Germinal center (tissue), 1 donor: ENCODE data around the gene WNT4.

Source experiments
- DNase-seq: peaks from one replicate; pipeline ENCODE4 v3.0.0; 2012; ENCODE audit warnings: mixed read lengths, low spot score

The WNT4 gene

DNA sequence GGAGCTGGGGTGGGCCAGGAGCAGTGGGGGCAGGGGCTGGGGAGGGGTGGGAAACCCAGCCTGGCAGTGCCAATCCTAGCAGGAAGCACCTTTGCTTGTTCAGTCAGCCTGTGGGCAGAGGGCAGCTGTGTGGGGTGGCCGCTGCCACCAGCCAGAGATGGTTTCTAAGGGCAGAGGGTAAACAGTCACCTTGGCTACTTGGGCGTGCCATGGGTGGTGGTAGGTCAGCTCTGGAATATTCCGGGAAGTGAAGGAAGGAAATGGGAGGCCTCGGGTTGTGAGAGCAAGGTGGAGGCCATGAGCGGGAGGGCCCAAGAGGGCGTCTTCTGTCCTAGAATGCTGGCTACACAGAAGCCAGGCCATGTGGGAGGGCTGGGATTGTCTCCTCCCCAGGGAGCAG is 20.7 kb upstream of the WNT4 start:
- no peak for DNase-seq

DNA sequence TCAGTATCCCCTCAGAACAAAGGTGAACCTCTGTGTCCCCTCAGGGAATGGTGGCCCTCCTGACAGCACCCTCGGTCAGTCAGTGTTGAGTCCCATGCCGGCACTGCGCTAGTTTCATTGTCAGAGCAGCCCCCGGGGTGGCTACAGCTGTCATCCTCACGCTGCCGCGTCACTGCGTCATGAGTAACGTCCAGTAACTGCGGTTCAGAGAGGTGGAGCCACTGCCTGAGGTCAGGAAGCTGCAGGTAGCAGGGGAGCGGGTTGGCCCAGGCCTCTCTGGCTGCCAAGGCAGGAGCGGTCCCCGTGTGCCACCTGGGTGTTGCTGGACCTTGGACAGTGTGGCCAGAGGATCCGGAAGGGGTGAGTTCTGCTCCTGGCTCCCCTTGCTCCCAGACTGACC is 20.2 kb upstream of the WNT4 start:
- no peak for DNase-seq

- DNase-seq: no peak
Measured at GRCh38 chr1:22159891-22160290, 17.0 kb upstream of the WNT4 start.

- DNase-seq: no peak
Measured at GRCh38 chr1:22158654-22159053, 15.8 kb upstream of the WNT4 start.

- DNase-seq: no peak
Measured at GRCh38 chr1:22157359-22157966, 14.6 kb upstream of the WNT4 start.

DNA sequence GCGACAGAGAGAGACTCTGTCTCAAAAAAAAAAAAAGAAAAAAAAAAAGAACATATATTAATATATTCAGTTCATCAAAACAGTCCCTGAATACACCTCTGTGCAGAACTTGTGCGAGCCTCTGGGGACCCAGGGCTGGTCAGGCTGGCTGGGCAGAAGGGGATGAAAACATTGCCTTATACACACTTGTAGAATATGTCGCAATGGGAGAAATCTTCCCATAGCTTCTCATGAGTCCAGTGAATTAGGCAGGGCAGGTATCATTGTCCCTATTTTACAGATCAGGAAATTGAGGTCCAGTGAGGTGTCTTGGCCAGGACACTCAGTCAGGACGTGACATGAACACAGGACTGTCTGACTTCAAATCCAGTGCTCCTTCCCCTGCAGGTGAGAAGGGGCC is 12.6 kb upstream of the WNT4 start:
- no peak for DNase-seq

DNA sequence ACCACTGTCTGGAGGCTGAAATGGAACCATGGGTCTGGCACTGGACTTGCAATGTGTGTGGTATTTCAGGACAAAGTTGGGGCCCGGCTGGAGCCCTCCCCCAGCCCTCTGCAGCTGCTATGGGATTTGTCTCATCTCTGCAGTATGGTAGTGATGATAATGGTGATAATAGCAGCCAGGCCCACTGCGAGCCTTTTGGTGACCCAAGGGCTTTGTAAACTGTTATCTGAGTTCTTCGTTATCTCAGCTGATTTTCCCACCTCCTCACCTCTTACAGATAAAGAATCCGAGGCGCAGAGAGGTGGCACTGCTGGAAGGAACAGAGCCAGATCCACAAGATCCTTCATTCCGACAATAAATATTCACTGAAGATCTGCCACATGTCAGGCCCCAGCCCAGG is 11.7 kb upstream of the WNT4 start:
- DNase-seq: no peak

GRCh38 chr1:22153660-22154437 is 11.0 kb upstream of the WNT4 start:
- DNase-seq: no peak

DNA sequence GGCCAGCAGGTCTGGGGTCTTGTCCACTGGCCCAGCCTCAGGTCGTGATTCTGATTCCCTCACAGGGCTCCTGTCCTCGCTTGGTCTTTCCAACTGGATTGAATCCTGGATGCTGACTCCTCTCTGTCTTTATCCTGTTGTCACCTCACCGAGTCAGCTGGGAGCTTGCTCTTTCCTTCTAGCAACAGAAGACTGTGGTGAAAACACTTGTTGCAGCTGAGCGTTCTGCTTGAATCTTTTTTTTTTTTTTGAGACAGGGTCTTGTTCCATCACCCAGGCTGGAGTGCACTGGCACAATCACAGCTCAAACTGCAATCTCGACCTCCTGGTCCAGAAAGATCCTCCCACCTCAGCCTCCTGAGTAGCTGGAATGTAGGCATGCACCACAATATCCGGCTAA is 8.0 kb upstream of the WNT4 start:
- no peak for DNase-seq

DNA sequence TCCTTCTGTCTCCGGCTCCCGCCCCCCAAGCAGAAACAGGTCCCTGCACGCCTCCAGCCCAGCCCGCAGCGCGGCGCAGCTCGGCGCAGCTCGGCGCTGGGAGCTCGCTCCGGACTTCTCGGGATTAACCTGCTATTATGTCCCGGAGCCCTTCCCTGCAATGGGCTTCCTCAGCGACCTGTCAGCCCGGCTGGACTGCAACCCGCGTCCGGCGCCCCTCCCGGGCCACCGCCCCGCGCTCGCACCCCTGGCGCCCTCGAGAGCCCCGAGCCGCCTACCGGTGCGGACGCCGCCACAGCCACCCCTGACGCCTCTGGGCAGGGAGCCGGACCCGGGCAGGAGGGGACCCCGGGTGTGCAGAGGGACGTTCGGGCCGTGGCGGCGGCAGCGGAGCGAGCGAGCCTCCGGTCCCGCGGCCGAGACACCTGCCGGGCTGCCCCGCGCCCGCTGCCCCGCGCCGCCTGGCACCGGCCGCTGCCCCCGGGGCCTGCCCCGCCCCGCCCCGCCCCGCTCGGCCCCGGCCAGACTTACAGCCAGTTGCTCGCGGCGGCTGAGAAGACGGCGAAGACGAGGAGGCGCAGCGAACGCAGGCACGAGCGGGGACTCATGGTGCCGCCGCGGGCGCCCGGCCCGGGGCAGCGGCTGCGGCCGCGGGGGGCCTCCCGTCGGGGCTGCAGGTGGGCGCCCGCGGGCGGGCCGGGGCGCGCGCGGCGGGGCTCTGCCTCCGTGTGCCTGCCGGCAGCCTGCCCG is 407 bp downstream of the WNT4 start:
- peak; percentile 28 for DNase-seq

DNA sequence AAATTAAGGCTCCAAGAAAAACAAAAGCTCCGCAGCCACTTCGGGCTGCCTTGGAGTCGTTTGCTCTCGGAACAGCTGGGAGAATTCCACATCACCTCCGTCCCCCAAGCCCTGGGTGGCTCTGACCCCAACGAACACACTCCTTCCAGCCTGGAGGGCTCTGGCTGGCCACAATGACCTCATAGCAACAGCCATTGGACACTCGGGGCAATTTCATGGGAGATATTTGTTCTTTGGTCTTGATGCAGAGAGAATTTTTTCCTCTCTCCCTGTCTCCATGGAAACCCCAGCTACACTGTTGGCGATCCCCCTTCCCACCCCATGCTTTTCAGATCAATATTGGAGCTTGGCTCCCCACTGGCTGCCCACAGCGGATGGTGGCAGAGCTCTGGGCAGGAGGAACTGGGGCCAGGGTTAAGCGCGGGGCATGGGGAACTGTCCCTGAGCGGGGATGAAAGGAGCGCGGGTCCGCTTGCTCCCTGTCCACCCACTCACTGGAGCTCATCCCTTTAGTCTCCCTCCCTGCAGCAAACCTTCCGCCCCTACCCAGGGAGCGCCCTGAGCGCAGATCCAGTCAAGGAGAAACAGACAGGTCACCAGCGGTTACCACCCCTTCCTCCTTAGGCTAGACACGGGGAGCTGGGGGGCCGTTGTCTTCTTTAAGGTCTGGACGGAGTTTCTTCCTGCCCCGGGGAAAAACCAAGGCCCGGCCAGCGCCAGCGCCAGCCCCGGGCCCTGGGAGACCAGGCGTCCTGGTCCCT is 1.2 kb downstream of the WNT4 start:
- DNase-seq: no peak

DNA sequence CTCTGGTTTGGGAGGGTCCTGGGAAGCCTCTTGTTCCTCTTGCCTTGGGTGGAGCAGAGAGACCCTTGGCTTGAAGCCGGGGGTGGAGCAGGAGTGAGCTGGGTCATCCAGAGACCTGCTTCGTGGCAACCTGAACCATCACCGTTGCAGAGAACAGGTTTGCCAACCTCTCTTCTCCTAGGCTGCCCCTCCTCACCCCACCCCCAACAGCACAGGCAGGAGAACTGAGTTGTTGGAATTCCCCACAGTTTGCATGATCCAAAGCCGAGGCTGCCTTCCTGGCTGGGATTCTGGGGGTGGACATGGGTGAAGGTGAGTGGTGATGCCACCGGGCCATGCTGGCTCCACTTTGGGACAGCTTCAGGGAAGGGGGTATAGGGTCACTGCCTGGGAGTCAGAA is 2.2 kb downstream of the WNT4 start:
- no peak for DNase-seq

DNA sequence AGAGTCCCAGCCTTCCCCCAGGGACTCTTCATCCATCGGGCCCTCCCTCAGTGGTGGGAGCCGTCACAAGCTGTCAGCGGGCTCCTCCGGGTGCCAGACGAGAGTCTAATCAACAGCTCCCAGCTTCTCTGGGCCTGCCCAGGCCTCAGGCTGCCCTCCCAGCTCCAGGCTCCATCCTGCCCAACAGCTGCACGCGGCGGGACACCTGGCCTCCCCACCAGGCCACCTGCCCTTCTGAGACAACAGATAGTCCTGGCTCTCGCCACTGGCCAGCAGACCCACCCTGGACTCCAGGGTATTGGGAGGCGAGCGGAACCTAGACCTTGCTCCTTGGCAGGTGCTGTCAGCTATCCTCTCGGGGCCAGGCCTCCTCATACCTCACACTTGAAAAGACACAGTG is 3.1 kb downstream of the WNT4 start:
- no peak for DNase-seq

DNA sequence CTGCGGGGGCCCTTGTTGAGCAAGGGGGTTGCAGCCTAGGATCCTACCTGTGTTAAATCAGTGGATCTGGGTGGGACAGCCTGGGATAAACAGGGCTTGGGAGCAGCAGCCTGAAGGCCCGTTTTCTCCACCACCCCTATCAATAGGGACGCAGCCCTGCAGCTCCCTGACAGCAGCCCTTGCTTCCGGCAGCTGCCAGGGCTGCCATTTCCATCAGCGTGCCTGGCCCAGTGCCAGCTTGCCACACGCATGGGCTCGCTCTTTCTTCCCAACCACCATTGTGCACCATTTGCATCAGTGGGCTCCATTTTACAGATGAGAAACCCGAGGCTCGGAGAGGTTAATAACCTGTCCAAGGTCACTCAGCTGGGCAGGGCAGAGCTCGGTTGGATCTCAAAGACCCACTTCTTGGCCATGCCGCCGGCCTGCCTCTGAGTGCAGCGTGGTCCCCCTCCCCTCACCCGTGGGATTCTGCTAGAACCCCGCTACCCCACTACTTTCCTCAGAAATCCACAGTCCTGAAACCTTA is 3.8 kb downstream of the WNT4 start:
- no peak for DNase-seq

DNA sequence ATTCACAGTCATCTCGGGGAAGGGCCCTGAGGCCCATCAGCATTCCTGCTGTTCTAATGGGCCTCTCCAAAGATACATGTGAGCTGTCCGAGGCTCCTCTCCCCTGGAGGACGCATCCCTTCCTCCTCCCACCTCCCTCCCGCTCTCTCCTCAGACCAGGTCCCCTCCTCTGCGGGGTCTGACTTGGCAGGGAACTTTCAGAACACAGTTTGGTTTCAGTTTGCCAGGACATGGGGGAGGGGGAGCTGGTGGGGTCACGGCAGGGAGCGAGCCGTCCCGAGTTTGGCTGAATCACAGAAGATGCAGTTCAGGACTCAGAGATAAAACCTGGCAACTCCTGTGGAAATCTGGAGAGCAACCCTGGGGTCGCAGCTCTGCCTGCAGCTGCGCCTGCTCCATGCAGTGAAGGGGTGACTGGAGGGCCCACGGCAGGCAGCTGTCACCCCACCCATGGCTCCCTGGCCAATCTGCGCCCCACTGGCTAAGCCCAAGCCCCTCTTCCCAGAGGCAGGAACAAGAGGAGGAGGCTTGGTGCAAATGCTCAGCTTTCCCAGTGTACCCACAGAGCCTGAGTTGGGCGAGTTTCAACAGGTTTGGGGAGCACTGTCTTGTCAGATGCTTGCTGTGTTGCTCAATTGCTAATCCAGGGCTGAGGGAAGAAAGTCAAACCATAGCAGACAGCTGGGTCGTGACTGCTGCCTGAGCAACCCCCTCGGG is 5.7 kb downstream of the WNT4 start:
- no peak for DNase-seq

GRCh38 chr1:22133931-22134324 is 9.0 kb downstream of the WNT4 start:
- DNase-seq: no peak

- DNase-seq: no peak
Measured at GRCh38 chr1:22133247-22133930, 9.5 kb downstream of the WNT4 start.

DNA sequence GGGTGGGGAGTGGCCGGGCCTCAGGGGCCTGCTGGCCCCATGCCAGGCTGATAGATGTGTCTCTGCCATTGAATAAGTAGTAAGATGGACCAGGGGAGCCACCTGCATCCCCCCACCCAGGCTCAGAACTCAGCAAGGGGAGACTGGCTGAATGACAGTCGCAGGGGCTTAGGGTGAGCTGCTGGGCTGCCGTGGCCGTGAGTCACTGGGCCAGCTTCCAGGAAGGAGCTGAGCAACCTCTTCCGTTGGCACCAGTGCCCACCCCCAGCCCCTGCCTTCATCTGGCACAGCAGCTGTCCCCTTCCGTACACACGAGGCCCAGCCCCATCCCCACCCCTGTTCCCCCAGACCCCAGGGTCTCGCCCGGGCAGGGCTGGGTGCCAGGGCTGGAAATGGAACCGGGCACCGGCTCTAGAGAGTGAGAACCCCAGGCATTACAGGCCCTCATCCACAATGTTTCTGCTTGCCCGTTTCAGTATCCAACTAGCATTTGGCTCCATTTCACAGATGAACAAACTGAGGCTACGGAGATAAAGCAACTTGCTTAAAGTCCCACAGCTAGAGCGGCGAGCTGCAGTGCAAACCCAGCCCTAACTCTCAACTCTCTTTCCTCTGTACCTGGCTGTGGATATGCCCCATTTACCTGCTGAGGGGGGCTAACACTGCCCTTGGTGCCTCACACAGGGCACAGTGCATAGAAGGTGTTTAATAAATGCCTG is 10.2 kb downstream of the WNT4 start:
- DNase-seq: no peak

GRCh38 chr1:22131875-22132486 is 10.9 kb downstream of the WNT4 start:
- DNase-seq: peak; percentile 78

DNA sequence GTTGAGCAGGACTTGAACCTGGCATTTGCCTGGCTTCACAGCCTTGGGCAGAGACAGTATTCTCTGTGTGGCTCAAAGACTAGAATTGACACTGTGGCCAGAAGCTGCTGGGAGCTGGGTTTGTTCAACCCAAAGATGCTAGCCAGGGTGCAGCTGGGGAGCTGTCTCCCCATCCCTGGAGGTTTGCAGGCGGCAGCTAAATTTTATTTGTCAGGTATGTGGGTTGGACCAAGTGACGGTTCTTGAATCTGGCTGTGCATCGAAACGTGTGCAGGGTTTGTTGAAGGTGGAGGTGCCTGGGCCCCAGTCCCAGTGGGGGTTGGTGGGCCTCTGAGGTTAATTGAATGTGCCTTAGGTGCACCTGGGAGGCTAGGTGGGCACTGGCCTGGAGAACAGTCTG is 11.8 kb downstream of the WNT4 start:
- no peak for DNase-seq
